ENCODE measurements around the gene WDFY1. TPM values are rescaled to one million over a fixed set of nuclear protein-coding genes. Genes with fewer than 3 reads are reported as not detected.

Gene WDFY1
- total RNA-seq, 1 donor from 2014 or later = 52.6 TPM

DNA sequence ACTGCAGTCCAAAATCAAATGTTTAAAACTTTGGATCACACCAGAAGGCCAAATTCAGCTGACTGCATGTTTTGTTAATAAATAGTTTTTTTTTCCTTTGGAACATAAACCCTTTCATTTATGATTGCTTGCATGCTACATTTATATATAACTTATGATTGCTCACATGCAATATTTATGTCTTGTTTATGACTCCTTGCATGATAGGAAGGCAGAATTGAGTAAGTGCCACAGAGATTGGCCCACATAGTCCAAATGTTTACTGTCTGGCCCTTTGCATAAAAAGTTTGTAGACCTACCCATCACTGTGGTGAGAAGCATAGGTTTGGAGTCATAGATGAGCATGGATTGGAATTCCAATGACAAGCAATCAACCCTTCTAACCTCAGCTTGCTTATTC lies 30.8 kb downstream of the WDFY1 start:
- Histone ChIP-seq H4K20me1 (ENCODE audit: insufficient read depth, low read length) (peaks cover 40% of the 10 kb centered on the region), H3K4me1 (ENCODE audit: insufficient read depth, low read length) (no peaks in the 10 kb centered on the region), H3K79me2 (ENCODE audit: insufficient read depth, low read length) (peaks cover 54% of the 10 kb centered on the region), H3K27me3 (ENCODE audit: insufficient read depth, low read length) (no peaks in the 10 kb centered on the region), H3K9ac (ENCODE audit: low read length) (no peak overlapping the region), H3K4me2 (ENCODE audit: low read length) (no peak overlapping the region), H2AFZ (ENCODE audit: low read depth, low read length) (no peak overlapping the region), H3K9me3 (ENCODE audit: insufficient read depth, low read depth, low read length) (no peaks in the 10 kb centered on the region), H3K4me3 (ENCODE audit: insufficient read depth, low read depth, low read length) (no peak overlapping the region), H3K27ac (ENCODE audit: low read depth, low read length) (no peak overlapping the region), H3K36me3 (ENCODE audit: insufficient read depth, low read length) (peaks cover 10% of the 10 kb centered on the region)
- peaks cover 7% of the 10 kb centered on the region for H3K36me3 Mint-ChIP-seq (ENCODE audit: low read depth, unreplicated experiment)
- H3K9me3 Mint-ChIP-seq (ENCODE audit: unreplicated experiment) = no peaks in the 10 kb centered on the region
- FAIRE-seq (no peak), DNase-seq (ENCODE audit: low read depth) (no peak)
- H3K4me1 Mint-ChIP-seq (ENCODE audit: low read depth, unreplicated experiment) = peaks cover 5% of the 10 kb centered on the region
- TF ChIP-seq, protein P1, sequence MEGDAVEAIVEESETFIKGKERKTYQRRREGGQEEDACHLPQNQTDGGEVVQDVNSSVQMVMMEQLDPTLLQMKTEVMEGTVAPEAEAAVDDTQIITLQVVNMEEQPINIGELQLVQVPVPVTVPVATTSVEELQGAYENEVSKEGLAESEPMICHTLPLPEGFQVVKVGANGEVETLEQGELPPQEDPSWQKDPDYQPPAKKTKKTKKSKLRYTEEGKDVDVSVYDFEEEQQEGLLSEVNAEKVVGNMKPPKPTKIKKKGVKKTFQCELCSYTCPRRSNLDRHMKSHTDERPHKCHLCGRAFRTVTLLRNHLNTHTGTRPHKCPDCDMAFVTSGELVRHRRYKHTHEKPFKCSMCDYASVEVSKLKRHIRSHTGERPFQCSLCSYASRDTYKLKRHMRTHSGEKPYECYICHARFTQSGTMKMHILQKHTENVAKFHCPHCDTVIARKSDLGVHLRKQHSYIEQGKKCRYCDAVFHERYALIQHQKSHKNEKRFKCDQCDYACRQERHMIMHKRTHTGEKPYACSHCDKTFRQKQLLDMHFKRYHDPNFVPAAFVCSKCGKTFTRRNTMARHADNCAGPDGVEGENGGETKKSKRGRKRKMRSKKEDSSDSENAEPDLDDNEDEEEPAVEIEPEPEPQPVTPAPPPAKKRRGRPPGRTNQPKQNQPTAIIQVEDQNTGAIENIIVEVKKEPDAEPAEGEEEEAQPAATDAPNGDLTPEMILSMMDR (IDR thresholded peaks at IDR 0.05; ENCODE audit: insufficient read depth, low read depth, low read length) = no peak
- no peak for TF ChIP-seq EZH2 (IDR thresholded peaks at IDR 0.05; ENCODE audit: insufficient read depth, low read length)
- no peak overlapping the region for H3K27ac Mint-ChIP-seq (ENCODE audit: unreplicated experiment)
- no peaks in the 10 kb centered on the region for H3K27me3 Mint-ChIP-seq (ENCODE audit: low read depth, unreplicated experiment)
- H3K4me3 Mint-ChIP-seq (ENCODE audit: unreplicated experiment) = no peak overlapping the region

DNA sequence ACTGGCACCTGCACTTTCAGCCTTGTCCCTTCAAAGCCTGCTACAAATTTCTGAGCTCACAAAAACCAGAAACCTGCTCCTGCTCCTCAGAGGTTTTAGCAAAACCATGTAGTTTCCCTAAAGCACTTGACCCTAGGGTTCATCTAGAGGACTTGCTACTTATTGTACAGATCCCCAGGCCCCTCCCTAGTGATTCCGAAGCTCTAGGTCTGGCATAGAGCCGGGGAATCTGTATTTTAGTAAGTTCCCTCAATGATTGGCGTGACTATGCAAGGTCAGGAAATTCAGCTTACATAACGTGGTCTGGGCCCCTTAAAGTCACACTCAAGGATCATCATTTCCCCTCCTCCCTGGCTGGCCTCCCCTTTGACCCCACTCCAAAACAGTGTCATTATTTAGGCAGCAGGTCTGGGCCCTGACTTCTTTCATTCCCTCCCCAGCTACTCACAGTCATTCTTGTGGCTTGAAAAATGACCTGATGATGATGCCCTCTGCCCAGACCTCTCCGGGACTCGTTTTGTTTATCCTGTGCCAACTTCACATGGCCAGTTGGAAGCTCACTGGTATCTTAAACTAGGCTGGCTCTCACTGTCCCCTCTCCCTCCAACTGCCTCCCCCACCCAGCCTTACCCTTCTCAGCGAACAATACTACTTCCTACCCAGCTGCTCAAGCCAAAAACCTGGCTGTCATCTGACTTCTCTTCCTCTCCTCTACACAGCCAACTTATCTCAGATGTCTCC lies 36.0 kb downstream of the WDFY1 start:
- H3K27me3 Mint-ChIP-seq (ENCODE audit: low read depth, unreplicated experiment) = no peaks in the 10 kb centered on the region
- H3K4me1 ChIP-seq (ENCODE audit: insufficient read depth, low read length) = no peaks in the 10 kb centered on the region
- FAIRE-seq (no peak), DNase-seq (ENCODE audit: low read depth) (no peak)
- no peak overlapping the region for H3K27ac Mint-ChIP-seq (ENCODE audit: unreplicated experiment)
- H3K9me3 ChIP-seq (ENCODE audit: insufficient read depth, low read depth, low read length) = no peaks in the 10 kb centered on the region
- no peak overlapping the region for H3K4me2 ChIP-seq (ENCODE audit: low read length)
- H3K9ac ChIP-seq (ENCODE audit: low read length) = no peak overlapping the region
- no peaks in the 10 kb centered on the region for H3K4me1 Mint-ChIP-seq (ENCODE audit: low read depth, unreplicated experiment)
- H3K36me3 ChIP-seq (ENCODE audit: insufficient read depth, low read length) = peaks cover 9% of the 10 kb centered on the region
- H3K4me3 Mint-ChIP-seq (ENCODE audit: unreplicated experiment) = no peak overlapping the region
- no peaks in the 10 kb centered on the region for H3K9me3 Mint-ChIP-seq (ENCODE audit: unreplicated experiment)
- H3K79me2 ChIP-seq (ENCODE audit: insufficient read depth, low read length) = peaks cover 57% of the 10 kb centered on the region
- no peaks in the 10 kb centered on the region for H3K27me3 ChIP-seq (ENCODE audit: insufficient read depth, low read length)
- no peak overlapping the region for H3K27ac ChIP-seq (ENCODE audit: low read depth, low read length)
- TF ChIP-seq, protein P1 (IDR thresholded peaks at IDR 0.05; ENCODE audit: insufficient read depth, low read depth, low read length) = no peak
- no peak for TF ChIP-seq EZH2 (IDR thresholded peaks at IDR 0.05; ENCODE audit: insufficient read depth, low read length)
- H4K20me1 ChIP-seq (ENCODE audit: insufficient read depth, low read length) = peaks cover 45% of the 10 kb centered on the region
- H2AFZ ChIP-seq (ENCODE audit: low read depth, low read length) = no peak overlapping the region
- H3K4me3 ChIP-seq (ENCODE audit: insufficient read depth, low read depth, low read length) = no peak overlapping the region
- peaks cover 4% of the 10 kb centered on the region for H3K36me3 Mint-ChIP-seq (ENCODE audit: low read depth, unreplicated experiment)

DNA sequence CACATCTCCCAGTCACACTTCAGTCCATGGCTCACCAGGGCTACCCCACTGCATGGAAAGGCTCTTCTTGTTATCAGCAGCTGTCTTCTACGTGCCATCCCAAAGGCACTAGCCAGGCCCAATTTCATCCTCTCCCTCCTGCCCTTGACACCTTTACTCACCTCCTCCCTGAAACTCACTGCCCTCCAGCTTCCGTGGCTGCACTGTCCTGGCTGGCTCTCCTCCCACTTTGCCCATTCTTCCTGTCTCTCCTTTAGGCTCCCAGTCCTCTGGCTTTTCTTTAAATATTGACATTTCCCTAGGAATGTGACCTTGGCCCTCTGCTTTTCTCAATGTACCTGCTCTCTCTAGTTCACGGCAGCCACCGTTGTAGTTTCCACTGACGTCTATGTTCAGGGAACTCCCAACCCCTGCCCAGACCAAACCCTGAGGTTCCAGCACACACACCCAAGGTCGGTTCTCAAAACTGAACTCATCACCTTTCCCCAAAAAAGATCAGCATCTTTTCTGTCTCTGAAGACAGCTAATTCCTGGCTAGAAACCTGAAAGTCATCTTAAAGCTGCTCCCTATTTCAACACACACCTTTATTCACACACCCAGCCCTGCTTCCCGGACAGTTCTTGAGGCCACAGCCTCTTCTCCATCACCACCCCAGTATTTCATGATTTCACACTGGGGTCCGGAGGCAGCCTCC lies 36.7 kb downstream of the WDFY1 start:
- Histone ChIP-seq H3K4me3 (ENCODE audit: insufficient read depth, low read depth, low read length) (no peak overlapping the region), H4K20me1 (ENCODE audit: insufficient read depth, low read length) (peaks cover 45% of the 10 kb centered on the region), H3K79me2 (ENCODE audit: insufficient read depth, low read length) (peaks cover 57% of the 10 kb centered on the region), H2AFZ (ENCODE audit: low read depth, low read length) (no peak overlapping the region), H3K4me2 (ENCODE audit: low read length) (no peak overlapping the region), H3K9ac (ENCODE audit: low read length) (no peak overlapping the region), H3K27ac (ENCODE audit: low read depth, low read length) (no peak overlapping the region), H3K4me1 (ENCODE audit: insufficient read depth, low read length) (no peaks in the 10 kb centered on the region), H3K27me3 (ENCODE audit: insufficient read depth, low read length) (no peaks in the 10 kb centered on the region), H3K9me3 (ENCODE audit: insufficient read depth, low read depth, low read length) (no peaks in the 10 kb centered on the region), H3K36me3 (ENCODE audit: insufficient read depth, low read length) (peaks cover 9% of the 10 kb centered on the region)
- peaks cover 4% of the 10 kb centered on the region for H3K36me3 Mint-ChIP-seq (ENCODE audit: low read depth, unreplicated experiment)
- H3K27ac Mint-ChIP-seq (ENCODE audit: unreplicated experiment) = no peak overlapping the region
- H3K4me1 Mint-ChIP-seq (ENCODE audit: low read depth, unreplicated experiment) = no peaks in the 10 kb centered on the region
- DNase-seq (ENCODE audit: low read depth) (no peak), FAIRE-seq (no peak)
- no peaks in the 10 kb centered on the region for H3K9me3 Mint-ChIP-seq (ENCODE audit: unreplicated experiment)
- H3K4me3 Mint-ChIP-seq (ENCODE audit: unreplicated experiment) = no peak overlapping the region
- TF ChIP-seq, protein P1 (IDR thresholded peaks at IDR 0.05; ENCODE audit: insufficient read depth, low read depth, low read length) = no peak
- no peak for TF ChIP-seq EZH2 (IDR thresholded peaks at IDR 0.05; ENCODE audit: insufficient read depth, low read length)
- H3K27me3 Mint-ChIP-seq (ENCODE audit: low read depth, unreplicated experiment) = no peaks in the 10 kb centered on the region

All from astrocyte (in vitro differentiated cells and primary cell).